HG02981 (cell line): ENCODE data around the gene GALNT18.

Experiments used
- ATAC-seq: cut with Tn5 transposase; IDR thresholded peaks from one replicate; pipeline ENCODE4 v1.9.1; 2021; ENCODE audit warnings: mild to moderate bottlenecking, moderate library complexity; ENCODE audit not compliant: unreplicated experiment

The GALNT18 gene

GRCh38 chr11:11621573-11622339 lies at the start of gene GALNT18:
GALNT18 (minus strand) TSS chr11:11622005.
- ATAC-seq, result peak; percentile 94

- ATAC-seq, result no peak
These were observed 48.8 kb upstream of the GALNT18 start for GRCh38 chr11:11670574-11670973.

DNA sequence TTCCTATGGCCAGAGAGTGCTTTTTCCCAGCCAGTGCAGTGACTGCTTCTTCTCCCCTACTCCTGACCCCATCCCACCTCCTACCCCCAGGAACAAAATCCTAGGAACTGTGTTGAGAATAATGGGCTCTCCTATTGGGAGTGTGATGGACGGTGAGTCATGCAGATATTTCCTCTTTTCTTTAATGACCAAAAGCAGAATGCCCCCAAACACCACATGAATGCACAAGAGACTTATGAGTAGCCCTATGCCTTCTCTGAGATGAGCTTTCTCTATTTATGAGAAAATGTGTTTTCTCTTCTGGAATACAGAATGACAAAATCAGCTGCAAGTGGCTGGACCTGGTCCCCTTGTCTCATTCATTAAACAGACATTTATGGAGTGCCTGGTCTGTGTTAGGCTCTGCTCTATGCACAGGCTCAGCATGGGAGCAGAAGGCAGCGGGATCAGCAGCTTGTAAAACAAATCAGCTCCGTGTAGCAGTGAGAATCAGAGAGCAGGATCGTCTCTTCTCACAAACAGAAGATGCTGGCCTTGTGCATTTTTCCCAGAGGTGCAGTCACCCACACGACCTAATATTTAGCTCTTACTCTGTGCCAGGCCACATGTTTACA lies 47.5 kb upstream of the GALNT18 start:
- no peak for ATAC-seq

GRCh38 chr11:11668781-11669180 lies 47.0 kb upstream of the GALNT18 start:
- ATAC-seq, result no peak

DNA sequence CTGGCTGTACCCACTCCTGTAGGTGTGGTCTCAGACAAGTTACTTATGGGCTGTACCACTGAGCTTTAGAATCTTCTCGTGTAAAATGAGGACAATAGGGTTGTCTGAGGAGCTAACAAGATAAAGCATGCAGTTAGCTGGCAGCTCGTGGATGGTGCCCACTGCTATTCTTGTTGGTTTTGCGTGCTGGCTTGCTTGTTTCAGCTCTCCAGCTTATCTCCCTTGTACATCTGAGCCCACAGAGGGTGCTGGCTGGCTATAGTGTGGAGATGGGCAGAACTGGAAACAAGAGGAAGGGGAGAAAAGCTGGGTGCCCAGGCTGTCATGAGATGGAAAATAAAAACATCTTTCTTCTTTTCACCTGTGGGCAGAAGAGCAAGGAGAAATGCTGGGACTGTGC lies 46.5 kb upstream of the GALNT18 start:
- no peak for ATAC-seq

- ATAC-seq, result no peak
These were observed 45.3 kb upstream of the GALNT18 start for GRCh38 chr11:11667056-11667455.

DNA sequence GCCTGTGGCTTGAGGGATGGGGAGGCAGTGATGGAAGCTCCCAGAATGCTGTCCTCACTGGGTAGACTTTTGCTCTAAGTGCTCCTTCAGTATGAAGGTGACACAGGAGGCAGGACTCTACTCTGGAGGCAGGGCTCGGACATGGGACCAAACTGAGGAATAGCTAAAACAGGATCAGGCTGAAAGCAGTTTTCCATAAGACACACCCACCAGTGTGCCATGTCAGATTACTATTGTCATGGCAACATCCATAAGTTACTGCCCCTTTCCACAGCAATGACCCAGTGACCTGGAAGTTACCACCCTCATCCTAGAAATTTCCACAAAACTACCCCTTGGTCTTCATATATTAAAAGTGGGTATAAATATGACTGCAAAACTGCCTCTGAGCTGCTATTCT lies 43.6 kb upstream of the GALNT18 start:
- no peak for ATAC-seq

DNA sequence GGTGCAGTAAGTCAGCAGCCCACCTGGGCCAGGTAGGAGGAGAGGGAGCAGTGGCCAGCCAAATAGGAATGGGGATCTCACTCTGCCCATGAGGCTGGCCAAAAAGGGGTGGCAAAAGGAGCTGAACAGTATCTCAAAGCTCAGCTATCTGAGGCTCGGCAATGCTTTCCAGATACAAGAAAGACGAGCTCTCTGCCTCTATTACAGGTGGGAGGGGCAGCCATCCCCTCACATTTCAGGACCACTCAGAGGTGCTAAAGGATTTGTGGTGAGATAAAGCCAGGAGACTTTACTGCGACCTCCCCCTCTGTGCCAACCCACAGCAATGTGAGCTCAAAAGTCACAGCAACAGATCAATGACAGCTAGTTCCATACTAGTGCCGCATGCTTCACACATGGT lies 42.1 kb upstream of the GALNT18 start:
- no peak for ATAC-seq

DNA sequence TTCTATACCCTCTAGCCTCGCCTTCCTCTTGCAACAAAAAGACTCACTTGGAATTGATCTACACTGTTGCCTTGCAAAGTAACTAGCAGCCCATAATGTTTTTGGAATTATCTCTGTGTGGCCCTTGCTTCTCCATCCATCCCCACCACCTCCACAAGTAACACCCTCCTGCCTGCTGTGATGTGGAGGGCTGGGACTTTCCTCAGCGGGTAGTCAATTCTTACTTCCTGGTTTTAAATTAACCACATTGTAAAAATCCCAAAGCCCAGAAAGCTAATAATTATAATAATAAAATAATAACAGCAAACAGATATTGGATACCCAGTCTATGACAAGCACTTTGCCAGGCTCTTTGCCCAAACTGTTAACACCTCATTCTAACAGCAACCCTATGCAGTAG lies 40.8 kb upstream of the GALNT18 start:
- no peak for ATAC-seq

DNA sequence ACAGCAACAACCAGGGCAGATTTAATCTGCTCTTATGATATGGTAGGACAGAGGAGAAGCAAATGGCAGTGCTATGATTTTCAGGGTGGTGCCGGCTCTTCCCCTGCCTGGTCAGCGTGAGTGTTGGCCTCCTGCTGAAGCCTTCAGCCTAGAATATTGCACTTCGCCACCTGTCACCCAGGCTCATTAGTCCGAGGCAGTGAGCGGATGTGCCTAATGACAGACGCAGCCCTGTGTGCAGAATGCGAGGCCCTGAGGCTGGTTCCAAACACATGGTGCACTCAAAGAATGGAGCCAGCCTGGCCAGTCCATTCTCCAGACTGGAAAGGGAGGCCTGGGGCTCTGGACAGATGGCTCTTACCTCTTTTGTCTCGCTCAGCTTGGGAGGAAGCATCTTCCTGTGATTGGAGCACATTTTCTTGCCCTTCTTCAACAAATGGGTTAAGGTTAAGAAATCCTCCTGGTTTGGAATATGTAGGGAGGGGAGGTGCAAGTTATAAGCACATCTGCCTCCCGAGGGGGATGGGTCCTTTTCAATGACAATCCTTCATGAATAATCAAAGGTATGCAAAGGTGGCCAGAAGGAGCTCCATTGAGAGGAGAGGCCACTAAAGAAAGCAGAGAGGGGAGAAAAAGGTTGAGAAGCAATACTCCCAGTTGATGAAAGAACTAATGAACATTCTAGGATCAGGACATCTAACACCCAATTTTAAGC lies 39.7 kb upstream of the GALNT18 start:
- ATAC-seq, result no peak

- ATAC-seq, result no peak
These were observed 38.5 kb upstream of the GALNT18 start for GRCh38 chr11:11660363-11660740.

DNA sequence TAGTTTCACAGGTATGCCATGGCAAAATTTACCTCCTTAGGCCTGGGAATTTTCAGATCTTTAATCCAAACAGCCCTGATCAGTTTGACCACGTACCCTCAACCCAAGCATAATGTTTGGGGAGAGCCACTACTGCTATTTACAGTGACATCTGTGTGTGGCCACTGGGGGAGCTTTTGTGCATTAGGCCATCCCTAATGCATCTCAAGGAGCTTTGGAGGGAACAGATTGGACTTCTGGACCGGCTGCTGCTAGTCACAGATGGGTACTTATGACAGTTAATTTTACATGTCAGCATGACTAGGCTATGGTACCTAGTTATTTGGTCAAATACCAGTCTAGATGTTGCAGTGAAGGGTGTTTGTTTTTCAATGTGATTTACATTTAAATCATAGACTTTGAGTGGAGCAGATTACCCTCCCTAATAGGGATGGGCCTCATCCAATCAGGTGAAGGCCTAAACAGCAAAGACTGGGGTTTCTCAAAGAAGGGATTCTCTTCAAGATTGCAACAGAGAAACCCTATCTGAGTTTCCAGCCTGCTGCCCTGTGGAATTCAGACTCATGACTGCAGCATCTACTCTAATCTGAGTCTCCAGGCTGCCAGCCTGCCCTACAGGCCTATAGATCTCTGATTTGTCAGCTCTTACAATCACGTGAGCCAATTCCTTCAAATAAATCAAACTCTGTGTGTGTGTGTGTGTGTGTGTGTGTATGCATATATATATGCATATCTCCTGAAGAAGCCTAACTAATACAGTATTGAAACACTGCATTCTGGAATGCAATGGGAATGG lies 38.0 kb upstream of the GALNT18 start:
- ATAC-seq, result no peak

GRCh38 chr11:11657218-11657955 lies 35.6 kb upstream of the GALNT18 start:
- no peak for ATAC-seq

DNA sequence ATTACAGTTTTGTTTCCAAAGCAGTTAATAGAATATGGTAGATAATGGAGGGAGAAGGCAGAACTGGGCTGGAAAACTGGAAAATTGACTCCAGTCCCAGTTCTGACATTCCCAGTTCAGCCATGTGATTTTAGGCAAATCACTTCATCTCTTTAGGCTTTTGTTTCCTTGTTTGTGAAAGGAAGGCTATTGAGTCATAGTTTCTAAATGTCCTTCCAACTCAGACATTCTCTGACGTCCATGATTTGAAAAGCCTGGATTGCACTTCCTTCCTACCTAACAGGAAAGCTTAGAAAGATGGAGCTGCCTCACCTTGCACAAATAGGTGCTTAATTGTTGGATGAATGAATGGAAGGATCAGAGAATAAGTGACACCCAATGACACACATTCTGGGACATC lies 19.8 kb upstream of the GALNT18 start:
- ATAC-seq, result no peak

DNA sequence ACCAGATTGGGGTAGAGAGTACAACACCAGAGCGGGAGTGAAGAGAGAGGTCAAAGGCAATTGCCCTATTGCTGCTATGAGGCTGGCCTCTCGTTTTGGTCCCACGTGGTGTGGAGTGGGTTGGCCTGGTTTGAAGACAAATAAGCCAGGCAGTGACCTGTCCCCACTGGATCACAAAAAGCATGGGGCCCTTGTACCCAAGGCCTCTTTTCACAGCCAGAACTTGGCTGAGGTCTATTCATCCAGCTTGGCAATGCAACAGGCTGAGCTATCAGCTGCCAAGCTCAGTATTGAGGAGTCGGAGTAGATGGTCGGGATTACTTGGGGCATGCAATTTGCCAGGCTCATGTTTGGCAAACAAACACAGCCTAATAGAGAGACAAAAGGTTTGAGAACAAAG lies 19.2 kb upstream of the GALNT18 start:
- ATAC-seq, result no peak

DNA sequence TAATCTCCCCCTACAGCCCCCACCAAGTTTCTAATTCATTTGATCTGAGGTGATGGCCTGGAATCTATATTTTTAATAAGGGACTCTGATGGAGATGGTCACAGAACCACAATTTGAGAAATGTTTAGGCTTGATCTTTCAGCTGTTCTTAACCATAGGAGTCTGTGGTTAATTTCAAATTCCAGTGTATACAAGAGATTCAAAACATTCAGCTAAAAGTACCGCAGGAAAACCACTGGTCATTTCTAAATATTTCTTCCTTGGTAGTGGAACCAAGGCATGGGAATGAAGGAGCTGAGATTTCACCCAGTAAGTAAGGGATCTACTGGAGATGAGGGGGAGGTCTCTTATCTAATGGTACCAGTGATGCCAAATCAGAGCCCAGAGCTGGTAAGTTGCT lies 18.3 kb upstream of the GALNT18 start:
- ATAC-seq, result no peak

DNA sequence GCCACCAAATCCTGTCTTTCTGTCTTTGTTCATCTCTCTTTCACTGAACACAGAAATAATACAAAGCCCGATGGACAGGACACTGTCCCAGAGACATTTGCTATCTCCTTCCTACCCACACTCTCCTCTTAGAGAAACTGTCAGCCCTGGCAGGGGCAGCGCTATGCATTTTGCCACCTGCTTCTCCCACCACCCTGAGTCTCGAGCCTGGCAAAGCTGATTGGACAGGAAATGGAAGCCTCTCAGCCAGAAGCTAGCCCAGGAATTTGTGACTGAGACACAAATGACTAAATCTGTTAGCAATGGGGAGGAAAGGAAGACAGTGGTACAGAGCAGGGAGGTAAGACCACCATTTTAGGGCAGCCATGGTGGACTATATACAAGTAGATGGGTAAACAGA lies 14.9 kb upstream of the GALNT18 start:
- ATAC-seq, result no peak

DNA sequence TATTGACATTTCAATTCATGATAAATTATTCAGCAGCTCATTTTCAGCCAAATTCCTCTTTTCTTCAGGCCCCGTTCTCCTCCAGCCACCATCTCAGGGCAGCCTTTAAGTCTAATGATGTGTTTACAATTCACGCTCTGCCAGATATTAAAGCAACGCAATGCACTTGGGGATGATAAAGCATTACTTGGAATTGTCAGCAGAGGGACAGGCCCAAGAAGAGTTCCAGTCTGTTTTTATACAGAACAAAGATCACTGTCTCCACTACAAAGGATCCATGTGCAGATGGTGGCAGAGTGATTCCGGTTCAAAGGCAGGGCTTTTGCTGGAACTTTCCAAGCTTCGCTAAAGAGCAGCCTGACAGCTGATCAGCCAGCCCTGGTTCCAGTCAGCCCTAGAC lies 13.6 kb upstream of the GALNT18 start:
- no peak for ATAC-seq

GRCh38 chr11:11629368-11629767 lies 7.6 kb upstream of the GALNT18 start:
- ATAC-seq, result no peak

GRCh38 chr11:11628651-11629050 lies 6.8 kb upstream of the GALNT18 start:
- no peak for ATAC-seq

- ATAC-seq, result no peak
These were observed 4.3 kb upstream of the GALNT18 start for GRCh38 chr11:11626128-11626527.
